ENCODE data around the gene IER3. TPM values are rescaled to one million over a fixed set of nuclear protein-coding genes. Genes with fewer than 3 reads are reported as not detected.
"Not testable (repeated sequence)": the region's sequence is repeated elsewhere in the genome, so short reads cannot be mapped to it uniquely, and the experiment has no call there.

The IER3 gene
- total and polyA plus RNA-seq, 7 donors, result 3.1 to 321 (median 18.5) TPM

DNA sequence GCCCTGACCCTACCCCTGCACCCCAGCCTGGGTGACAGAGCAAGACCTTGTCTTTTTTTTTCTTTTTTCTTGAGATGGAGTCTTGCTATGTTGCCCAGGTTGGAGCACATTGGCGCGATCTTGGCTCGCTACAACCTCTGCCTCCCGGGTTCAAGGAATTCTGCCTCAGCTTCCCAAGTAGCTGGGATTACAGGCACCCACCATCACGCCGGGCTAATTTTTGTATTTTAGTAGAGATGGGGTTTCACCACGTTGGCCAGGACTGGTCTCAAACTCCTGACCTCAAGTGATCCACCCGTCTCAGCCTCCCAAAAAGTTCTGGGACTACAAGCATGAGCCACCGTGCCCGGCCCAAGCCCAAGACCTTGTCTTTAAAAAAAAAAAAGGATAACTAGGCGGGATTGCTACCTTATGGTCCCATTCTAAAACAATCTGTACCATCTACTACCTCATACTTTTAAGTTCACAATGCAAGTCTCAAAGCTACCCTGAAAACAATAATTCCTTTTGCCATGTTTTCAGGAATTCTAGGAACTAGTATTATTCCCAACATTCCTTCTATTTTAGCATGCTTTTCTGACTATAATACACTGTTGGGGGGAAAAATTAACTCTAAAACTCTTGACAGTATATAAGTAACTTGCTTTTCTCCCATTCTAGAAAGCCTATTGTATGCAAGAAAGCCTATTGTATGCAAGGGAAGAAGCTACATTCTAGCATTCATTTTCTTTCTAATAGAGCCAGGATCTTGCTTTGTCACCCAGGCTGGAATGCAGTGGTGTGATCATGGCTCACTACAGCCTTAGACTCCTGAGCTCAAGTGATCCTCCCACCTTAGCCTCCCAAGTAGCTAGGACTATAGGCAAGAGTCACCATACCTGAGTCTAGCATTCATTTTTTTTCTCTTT, 17.6 kb downstream of the IER3 start:
- Histone ChIP-seq H3K27ac (no peak overlapping the region), H3K27me3 (ENCODE audit: insufficient read depth in 3 of 3, low read length in 2 of 3) (no peaks in the 10 kb centered on the region), H3K4me3 (no peak overlapping the region), H3K36me3 (ENCODE audit: insufficient read depth in 1 of 2, low read depth in 1 of 2) (peaks cover 16 to 92% of the 10 kb centered on the region in 2 donors), H3K4me1 (peaks cover 16% of the 10 kb centered on the region), H3K9me3 (no peaks in the 10 kb centered on the region)
- DNase-seq (no peak), ATAC-seq (no peak)
- WGBS, 3 donors, result 82 to 87% (median 83%) methylated on average over 9 to 11 of the region's 11 CpGs
- intact Hi-C loops (cut with DNase I), result loop anchor here in 1 of 2 donors (10.0 kb wide), 1 partner anchor 182 kb away; no protein-coding TSS in a partner anchor
- TF ChIP-seq, protein P1, sequence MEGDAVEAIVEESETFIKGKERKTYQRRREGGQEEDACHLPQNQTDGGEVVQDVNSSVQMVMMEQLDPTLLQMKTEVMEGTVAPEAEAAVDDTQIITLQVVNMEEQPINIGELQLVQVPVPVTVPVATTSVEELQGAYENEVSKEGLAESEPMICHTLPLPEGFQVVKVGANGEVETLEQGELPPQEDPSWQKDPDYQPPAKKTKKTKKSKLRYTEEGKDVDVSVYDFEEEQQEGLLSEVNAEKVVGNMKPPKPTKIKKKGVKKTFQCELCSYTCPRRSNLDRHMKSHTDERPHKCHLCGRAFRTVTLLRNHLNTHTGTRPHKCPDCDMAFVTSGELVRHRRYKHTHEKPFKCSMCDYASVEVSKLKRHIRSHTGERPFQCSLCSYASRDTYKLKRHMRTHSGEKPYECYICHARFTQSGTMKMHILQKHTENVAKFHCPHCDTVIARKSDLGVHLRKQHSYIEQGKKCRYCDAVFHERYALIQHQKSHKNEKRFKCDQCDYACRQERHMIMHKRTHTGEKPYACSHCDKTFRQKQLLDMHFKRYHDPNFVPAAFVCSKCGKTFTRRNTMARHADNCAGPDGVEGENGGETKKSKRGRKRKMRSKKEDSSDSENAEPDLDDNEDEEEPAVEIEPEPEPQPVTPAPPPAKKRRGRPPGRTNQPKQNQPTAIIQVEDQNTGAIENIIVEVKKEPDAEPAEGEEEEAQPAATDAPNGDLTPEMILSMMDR (IDR thresholded peaks at IDR 0.05), result no peak

DNA sequence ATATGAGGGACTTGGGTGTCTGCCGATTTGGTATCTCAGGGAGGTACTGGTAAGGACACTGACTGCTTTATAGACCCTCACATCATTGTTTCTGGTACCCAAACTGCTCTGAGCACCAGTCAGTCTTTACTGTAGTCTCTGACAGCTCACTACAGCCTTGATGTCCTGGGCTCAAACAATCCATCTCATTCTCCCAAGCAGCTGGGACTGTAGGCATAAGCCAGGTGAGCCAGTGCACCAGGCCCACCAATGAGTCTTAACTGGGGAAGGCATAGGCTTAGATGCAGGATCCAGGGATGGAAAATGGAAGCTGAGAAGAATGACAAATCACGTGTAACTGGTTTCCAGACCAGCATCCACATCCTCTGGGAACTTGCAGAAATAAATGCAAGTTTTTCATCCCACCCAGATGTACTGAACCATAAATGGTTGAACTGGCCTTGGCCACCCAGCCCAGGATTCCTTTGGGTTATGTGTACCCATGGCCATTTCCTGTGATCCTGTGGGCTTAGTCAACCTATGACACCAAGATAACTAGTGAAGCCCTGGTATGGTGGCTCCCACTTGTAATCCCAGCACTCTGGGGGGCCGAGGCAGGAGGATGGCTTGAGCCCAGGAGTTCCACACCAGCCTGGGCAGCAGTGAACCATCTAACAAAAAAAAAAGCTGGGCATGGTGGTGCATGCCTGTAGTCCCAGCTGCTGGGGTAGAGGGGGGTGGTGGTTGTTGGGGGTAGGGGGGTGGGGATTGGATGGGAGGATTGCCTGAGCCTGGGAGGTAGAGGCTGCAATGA, 18.4 kb downstream of the IER3 start:
- H3K4me1 ChIP-seq, result peaks cover 16% of the 10 kb centered on the region

DNA sequence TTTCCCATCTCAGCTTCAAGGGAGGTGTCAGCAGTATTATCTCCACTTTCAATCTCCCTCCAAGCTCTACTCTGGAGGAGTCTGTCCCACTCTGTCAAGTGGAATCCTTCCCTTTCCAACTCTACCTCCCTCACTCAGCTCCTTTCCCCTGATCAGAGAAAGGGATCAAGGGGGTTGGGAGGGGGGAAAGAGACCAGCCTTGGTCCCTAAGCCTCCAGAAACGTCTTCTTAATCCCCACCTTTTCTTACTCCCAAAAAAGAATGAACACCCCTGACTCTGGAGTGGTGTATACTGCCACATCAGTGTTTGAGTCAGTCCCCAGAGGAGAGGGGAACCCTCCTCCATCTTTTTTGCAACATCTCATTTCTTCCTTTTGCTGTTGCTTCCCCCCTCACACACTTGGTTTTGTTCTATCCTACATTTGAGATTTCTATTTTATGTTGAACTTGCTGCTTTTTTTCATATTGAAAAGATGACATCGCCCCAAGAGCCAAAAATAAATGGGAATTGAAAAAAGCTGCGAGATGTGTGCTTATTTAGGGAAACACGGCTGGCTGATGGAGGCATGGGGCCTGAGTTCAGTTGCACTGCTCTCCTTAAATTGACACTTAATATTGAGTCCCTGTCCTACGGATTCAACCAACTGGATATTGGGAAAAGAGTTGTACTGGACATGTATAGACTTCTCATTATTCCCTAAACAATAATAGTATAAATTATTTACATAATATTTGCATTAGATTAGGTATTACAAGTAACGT, 19.3 kb downstream of the IER3 start:
- H3K27me3 ChIP-seq (ENCODE audit: insufficient read depth in 3 of 3, low read length in 2 of 3), result no peaks in the 10 kb centered on the region
- no peaks in the 10 kb centered on the region for H3K9me3 ChIP-seq
- TF ChIP-seq, protein P1 (IDR thresholded peaks at IDR 0.05), result no peak
- WGBS, 3 donors, result 36 to 45% (median 38%) methylated on average over 6 of the region's 6 CpGs
- H3K36me3 ChIP-seq (ENCODE audit: insufficient read depth in 1 of 2, low read depth in 1 of 2), result peaks cover 9 to 77% of the 10 kb centered on the region in 2 donors
- no peak for DNase-seq
- no peak overlapping the region for H3K4me3 ChIP-seq
- peak overlapping the region; percentile 46 for H3K27ac ChIP-seq
- intact Hi-C loops (cut with DNase I), result loop anchor here in 1 of 2 donors (1.0 to 10.0 kb wide), 2 partner anchors 13 to 180 kb away; no protein-coding TSS in a partner anchor
- H3K4me1 ChIP-seq, result peaks cover 16% of the 10 kb centered on the region
- no peak for ATAC-seq

More for the DNA sequence above, 18.4 kb downstream of the IER3 start:
- H3K27ac ChIP-seq, result peak overlapping the region; percentile 46
- ATAC-seq, result no peak
- H3K9me3 ChIP-seq, result no peaks in the 10 kb centered on the region
- DNase-seq, result no peak
- H3K4me3 ChIP-seq, result no peak overlapping the region
- peaks cover 16 to 85% of the 10 kb centered on the region in 2 donors for H3K36me3 ChIP-seq (ENCODE audit: insufficient read depth in 1 of 2, low read depth in 1 of 2)
- 51 to 66% (median 52%) methylated on average over 3 of the region's 3 CpGs for WGBS, 3 donors
- intact Hi-C loops (cut with DNase I), result loop anchor here in 1 of 2 donors (1.0 to 10.0 kb wide), 2 partner anchors 12 to 181 kb away; no protein-coding TSS in a partner anchor
- no peaks in the 10 kb centered on the region for H3K27me3 ChIP-seq (ENCODE audit: insufficient read depth in 3 of 3, low read length in 2 of 3)
- TF ChIP-seq, protein P1 (IDR thresholded peaks at IDR 0.05), result no peak

- H3K36me3 ChIP-seq (ENCODE audit: insufficient read depth in 1 of 2, low read depth in 1 of 2), result peaks cover 4 to 67% of the 10 kb centered on the region in 2 donors
- H3K27me3 ChIP-seq (ENCODE audit: insufficient read depth in 3 of 3, low read length in 2 of 3); ATAC-seq; H3K9me3 ChIP-seq; H3K4me3 ChIP-seq; DNase-seq: not testable (repeated sequence)
- H3K4me1 ChIP-seq, result peaks cover 22% of the 10 kb centered on the region
- peak overlapping the region; percentile 46 for H3K27ac ChIP-seq
- intact Hi-C loops (cut with DNase I), result loop anchor here in 1 of 2 donors (10.0 kb wide), 1 partner anchor 179 kb away; no protein-coding TSS in a partner anchor
- WGBS, 3 donors, result 54 to 69% (median 57%) methylated on average over 27 to 29 of the region's 29 CpGs
These were observed 20.3 kb downstream of the IER3 start for GRCh38 chr6:30723843-30724741.

GRCh38 chr6:30723159-30723842, 21.0 kb downstream of the IER3 start:
- WGBS, 3 donors, result 58 to 70% (median 63%) methylated on average over 15 to 16 of the region's 16 CpGs
- H3K9me3 ChIP-seq; H3K4me3 ChIP-seq; DNase-seq; H3K27me3 ChIP-seq (ENCODE audit: insufficient read depth in 3 of 3, low read length in 2 of 3); ATAC-seq: not testable (repeated sequence)
- Histone ChIP-seq H3K4me1 (peaks cover 25% of the 10 kb centered on the region), H3K36me3 (ENCODE audit: insufficient read depth in 1 of 2, low read depth in 1 of 2) (peaks cover 4 to 59% of the 10 kb centered on the region in 2 donors), H3K27ac (peak overlapping the region; percentile 46)
- intact Hi-C loops (cut with DNase I), result loop anchor here in 1 of 2 donors (10.0 kb wide), 1 partner anchor 178 kb away; no protein-coding TSS in a partner anchor

All from psoas muscle (tissue), 8 donors.